ENCODE measurements around the gene MAN1C1.

DNA sequence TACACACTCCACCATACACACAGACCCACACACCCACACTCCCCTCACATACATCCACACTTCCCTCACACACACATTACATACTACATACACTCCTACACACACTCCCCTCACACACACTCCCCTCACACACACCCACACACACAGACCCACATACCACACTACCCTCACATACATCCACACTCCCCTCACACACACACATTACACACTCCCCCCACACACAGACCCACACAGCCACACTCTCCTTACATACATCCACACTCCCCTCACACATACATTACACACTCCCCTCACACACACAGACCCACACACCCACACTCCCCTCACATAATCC lies 150.8 kb downstream of the MAN1C1 start:
- TF ChIP-seq CEBPB (IDR thresholded peaks at IDR 0.05) (no peak), USF1 (IDR thresholded peaks at IDR 0.05) (no peak), REST (IDR thresholded peaks at IDR 0.05; ENCODE audit: low read depth) (no peak), CREB1 (IDR thresholded peaks at IDR 0.05; ENCODE audit: low read depth) (no peak), TAF1 (IDR thresholded peaks at IDR 0.05; ENCODE audit: low read depth) (no peak), ZBTB7A (IDR thresholded peaks at IDR 0.05; ENCODE audit: low read depth) (no peak), NFIC (IDR thresholded peaks at IDR 0.05) (no peak), FOXM1 (IDR thresholded peaks at IDR 0.05; ENCODE audit: borderline replicate concordance, low read depth) (no peak), EP300 (IDR thresholded peaks at IDR 0.05; ENCODE audit: borderline replicate concordance) (no peak)
- TF ChIP-seq, protein P1, sequence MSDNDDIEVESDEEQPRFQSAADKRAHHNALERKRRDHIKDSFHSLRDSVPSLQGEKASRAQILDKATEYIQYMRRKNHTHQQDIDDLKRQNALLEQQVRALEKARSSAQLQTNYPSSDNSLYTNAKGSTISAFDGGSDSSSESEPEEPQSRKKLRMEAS (IDR thresholded peaks at IDR 0.05): no peak
